ENCODE measurements around the gene PKP3.
"Not testable (repeated sequence)": the region's sequence is repeated elsewhere in the genome, so short reads cannot be mapped to it uniquely, and the experiment has no call there.

Gene PKP3

DNA sequence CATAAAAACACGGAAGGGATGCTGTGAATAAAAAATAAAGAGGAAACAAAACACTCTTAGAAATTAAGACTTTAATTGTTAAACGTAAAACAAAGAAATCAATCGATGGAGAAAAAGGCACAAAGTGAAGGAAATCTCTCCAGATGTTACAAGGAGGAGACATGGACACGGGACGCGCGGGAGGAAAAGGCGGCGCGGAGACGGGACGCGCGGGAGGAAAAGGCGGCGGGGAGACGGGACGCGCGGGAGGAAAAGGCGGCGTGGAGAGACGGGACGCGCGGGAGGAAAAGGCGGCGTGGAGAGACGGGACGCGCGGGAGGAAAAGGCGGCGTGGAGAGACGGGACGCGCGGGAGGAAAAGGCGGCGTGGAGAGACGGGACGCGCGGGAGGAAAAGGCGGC lies 30.8 kb downstream of the PKP3 start:
- in situ Hi-C loops (cut with HindIII; ENCODE audit: low sequenced_read_pairs), result not testable (repeated sequence)

DNA sequence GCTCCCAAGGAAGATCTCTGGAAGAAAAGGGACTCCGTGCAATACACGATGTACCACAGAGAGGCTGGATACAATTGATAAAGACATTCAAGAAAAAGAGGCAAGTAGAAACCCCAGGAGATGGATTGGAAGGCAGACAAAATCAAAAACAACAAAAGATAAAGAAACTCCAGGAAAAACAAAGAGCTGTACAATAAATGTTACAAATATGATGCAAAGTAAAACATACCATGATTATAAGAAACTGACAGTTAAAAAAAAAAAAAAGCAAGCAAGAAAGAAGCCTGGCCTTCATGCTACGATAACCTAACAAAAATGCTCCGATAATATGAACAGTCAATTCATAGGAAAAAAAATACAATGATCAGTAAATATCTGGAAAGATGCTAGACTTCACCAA lies 31.3 kb downstream of the PKP3 start:
- in situ Hi-C loops (cut with HindIII; ENCODE audit: low sequenced_read_pairs), result no loop called here

DNA sequence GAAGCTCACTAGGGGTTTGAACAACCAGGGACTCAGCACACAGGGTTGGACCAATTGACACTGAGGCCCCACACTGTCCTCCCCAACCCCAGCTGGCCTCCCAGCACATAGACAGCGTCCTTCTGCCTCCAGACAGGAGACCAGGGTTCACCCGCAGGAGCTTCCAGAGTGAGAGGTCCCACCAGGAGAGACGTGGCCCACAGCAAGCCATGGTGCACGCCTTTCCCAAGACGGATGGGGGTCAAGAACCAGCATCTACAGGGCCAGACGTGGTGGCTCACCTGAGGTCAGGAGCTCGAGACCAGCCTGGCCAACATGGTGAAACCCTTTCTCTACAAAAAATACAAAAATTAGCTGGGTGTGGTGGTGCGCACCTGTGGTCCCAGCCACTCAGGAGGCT lies 32.8 kb downstream of the PKP3 start:
- in situ Hi-C loops (cut with HindIII; ENCODE audit: low sequenced_read_pairs), result no loop called here

DNA sequence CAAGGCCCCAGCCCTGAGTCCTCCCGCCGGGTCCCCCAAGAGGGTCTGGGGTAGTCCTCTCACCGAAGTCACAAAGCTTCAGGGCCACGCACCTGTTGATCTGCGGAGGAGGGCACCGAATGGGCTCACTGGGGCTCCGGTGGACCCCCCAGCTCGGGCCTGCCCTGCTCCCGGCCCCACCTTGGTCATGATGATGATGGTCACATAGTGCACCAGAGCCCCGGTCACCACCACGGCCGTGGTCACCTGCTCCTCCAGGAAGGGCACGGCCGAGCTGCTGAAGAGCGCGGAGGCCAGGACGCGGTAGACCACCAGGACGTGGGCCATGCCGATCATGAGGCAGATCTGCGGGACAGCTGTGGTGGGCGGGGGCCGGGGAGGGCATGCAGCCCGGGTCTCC lies 34.3 kb downstream of the PKP3 start:
- in situ Hi-C loops (cut with HindIII; ENCODE audit: low sequenced_read_pairs), result no loop called here

DNA sequence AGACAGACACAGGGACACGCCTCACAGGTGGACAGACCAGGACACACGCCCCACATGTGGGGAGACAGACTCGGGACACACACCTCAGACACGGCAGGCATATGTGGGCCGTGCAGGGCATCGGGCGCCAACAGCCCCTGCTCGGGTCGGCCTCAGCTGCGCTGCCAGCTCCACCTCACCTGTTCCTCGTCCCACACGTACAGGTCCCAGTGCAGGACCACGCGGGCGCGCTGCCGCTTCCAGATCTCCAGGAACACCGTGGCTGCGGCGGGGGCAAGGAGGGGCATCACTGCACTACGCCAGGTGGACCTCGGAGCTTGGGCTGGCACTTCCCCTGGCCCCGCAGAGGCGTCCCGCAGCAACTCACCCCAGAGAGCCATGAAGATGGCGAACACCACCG lies 35.4 kb downstream of the PKP3 start:
- in situ Hi-C loops (cut with HindIII; ENCODE audit: low sequenced_read_pairs), result no loop called here

DNA sequence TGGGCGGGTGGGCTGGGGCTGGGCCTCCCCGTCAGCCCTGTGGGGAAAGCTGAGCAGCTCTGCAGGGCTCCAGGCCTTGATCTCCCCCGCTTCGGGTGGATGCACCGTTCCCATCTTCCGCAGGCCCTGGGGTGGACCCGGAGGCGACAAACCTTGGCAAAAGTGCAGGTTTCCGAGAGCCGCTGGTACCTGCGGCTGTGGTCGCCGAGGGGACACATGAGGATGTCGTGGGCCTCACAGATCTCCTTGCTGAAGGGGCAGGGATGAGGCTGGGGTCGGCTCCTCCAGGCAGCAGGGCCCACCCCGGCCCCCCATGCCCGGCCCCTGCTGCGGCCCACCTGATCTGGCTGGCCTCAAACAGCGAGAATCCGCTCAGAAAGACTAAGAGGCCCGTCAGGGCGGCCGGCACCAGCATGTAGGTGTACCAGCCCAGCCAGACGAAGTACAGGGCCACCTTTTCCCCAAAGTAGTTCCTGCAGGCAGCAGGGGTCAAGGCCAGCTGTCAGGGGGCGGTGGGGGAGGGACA lies 36.0 kb downstream of the PKP3 start:
- in situ Hi-C loops (cut with HindIII; ENCODE audit: low sequenced_read_pairs), result no loop called here

DNA sequence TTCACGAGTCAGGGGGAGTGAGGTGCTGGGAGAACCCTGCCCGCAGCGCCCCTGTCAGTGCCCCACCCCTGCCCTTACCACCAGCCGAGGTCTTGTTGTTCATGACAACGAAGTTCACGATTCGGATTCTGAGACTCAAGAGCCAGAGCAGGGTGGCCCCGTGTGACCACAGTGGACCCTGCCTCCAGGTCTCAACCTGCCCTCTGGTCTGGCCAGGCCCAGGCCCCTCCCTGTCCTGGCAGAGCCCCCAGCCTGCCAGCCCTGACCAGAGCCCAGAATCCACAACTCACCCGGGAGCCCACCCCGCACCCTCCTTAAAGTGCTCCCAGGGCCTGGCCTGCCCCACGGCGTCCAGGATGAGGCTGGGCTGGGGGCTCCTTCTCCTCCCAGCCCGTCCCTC lies 37.9 kb downstream of the PKP3 start:
- in situ Hi-C loops (cut with HindIII; ENCODE audit: low sequenced_read_pairs), result no loop called here

DNA sequence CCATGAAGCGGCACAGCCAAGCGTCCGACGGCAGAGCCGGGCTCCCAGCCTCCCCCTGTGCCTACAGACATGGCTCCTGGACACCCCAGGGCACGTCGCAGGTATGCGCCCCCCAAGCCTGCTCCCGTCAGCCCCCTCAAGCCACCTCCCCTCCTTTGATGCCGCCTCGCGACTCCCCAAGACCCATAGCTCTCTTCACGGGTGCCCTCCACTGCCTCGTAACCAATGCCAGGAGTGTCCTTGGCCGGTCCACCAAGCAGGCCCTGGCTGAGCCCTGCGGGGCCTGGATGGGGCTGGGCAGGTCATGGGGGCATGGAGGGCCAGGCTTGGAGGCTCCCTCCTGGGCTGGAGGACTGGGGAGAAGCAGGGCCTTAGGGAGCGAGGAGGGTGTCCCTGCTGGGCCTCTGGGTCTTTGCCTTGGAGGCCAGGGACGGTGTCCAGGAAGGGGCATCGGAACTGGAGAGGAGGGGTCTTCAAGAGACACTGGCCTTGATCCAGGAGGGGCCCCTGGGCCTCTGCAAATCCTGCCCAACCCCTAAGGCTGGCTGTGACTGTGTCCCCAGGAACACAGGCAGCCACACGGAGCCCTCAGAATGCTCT lies 38.6 kb downstream of the PKP3 start:
- in situ Hi-C loops (cut with HindIII; ENCODE audit: low sequenced_read_pairs), result no loop called here

DNA sequence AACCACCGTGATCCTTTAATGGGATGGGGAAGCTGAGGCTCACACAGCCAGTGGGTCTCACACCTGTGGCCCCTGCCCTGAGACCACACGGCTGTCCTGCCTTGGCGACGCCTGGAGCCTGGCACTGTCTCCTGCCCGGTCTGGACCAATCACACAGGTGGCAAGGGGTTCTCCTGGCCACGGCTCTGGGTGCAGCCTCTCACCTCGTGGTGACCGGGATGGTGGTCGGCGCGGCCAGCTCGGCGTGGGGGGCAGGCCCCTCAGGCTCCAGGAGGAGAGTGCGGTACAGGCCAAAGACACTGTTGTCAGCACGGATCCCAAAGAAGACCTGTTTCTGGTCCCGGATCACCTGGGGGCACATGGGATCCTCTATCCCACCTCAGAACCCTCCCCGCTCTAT lies 39.1 kb downstream of the PKP3 start:
- in situ Hi-C loops (cut with HindIII; ENCODE audit: low sequenced_read_pairs), result no loop called here

DNA sequence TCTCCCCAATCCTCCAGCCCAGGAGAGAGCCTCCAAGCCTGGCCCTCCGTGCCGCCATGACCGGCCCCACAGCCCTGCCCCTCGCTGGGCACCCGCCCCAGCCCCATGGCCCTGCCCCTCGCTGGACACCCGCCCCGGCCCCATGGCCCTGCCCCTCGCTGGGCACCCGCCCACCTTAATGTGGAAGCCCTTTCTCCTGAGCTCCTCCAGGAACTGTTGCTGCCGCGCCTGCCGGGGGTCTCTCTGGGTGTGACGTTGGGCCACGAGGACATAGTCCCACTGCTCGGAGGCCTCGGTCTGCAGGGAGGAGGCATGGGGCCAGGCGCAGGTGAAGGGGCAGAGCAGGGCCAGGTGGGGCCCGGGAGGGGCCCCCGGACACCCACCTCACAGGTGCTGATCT lies 39.6 kb downstream of the PKP3 start:
- in situ Hi-C loops (cut with HindIII; ENCODE audit: low sequenced_read_pairs), result no loop called here

DNA sequence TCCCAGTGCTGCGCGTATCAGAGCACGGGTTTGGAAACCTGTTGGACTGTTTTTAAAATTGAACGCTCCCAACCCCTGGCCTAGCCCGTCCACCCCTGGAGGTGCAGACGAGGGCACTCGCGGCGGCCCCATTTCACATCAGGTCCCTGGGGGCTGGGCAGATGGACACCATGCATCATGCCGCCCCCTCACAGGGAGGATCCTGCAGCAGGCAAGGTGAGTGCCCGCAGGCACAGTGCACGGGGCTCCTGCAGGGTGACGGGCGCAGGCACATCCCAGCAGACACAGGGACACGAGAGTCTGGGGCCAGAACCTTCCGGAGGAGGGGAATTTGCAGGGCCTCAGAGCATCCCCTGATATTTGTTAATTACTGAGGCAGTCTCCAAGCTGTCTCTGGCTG lies 40.5 kb downstream of the PKP3 start:
- in situ Hi-C loops (cut with HindIII; ENCODE audit: low sequenced_read_pairs), result no loop called here

DNA sequence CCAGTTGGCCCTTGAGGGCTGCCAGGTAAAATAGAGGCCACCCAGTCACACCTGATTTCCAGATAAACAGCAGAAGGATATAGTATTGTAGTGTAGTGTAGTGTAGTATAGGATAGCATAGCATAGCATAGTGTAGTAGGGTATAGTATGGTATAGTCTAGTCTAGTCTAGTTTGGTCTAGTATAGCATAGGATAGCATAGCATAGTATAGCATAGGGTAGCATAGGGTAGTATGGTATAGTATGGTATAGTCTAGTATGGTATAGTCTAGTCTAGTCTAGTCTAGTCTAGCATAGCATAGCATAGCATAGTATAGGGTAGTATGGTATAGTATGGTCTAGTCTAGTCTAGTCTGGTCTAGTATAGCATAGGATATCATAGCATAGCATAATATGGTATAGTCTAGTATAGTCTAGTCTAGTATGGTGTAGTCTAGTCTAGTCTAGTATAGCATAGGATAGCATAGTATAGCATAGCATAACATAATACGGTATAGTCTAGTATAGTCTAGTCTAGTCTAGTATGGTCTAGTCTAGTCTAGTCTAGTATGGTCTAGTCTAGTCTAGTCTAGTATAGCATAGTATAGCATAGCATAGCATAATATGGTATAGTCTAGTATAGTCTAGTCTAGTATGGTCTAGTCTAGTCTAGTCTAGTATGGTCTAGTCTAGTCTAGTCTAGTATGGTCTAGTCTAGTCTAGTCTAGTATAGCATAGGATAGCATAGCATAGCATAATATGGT lies 41.2 kb downstream of the PKP3 start:
- in situ Hi-C loops (cut with HindIII; ENCODE audit: low sequenced_read_pairs), result not testable (repeated sequence)

DNA sequence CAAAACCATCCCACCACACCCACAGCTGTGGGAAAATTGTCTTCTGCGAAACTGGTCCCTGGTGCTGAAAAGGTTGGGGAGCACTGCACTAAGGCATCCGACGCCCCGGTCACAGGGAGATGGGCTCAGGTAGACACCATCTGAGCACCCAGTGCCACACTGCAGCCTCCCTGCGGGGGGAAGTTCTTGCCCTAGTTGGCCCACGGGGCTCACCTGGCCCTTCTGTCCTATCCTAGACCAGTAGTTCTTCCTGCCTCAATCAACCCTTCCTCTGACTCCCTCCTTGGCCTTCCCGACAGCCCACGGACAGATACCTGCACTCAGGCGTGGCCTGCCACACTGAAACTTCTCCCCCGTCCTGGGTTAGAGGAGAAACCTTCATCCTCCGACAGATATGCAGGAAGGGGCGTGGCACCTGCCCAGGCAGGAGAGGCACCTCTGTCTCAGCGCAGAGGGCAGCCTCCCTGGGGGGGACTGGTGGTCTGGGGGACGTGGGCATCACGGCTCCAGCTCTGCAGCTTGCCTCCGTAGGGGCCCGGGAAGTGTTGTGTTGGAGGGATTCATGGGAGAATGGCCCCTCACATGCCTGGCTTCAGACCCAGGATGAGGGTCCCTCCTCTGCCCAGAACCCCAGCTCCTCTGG lies 43.3 kb downstream of the PKP3 start:
- in situ Hi-C loops (cut with HindIII; ENCODE audit: low sequenced_read_pairs), result no loop called here

DNA sequence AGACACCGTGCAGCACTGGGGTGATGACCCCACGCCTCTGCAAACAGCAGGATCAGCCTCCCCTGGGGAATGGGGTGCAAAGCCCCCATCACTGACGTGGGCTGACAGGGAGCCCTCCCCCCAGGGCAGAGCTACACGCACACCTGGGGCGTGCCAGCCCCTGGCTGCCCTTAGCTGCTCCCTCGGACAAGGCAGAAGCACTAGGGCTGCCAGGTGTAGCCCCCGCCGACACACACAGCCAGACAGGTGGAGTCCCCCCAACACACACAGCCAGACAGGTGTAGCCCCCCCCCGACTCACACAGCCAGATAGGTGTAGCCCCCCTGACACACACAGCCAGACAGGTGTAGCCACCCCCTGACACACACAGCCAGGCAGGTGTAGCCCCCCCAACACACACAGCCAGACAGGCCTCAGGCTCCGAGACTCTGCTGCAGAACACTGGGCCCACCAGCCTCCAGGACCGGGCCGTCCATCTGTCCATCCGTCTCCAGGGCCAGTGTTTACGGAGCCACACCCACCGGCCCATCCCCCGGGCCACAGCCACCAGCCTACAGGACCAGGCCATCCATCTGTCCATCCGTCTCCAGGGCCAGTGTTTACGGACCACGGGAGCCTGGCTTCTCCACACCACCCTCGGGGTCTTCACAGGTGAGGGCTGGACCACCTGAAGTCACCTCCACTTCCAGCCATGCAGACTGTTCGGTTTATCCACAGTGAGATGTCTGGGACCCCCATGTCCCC lies 44.3 kb downstream of the PKP3 start:
- in situ Hi-C loops (cut with HindIII; ENCODE audit: low sequenced_read_pairs), result no loop called here

DNA sequence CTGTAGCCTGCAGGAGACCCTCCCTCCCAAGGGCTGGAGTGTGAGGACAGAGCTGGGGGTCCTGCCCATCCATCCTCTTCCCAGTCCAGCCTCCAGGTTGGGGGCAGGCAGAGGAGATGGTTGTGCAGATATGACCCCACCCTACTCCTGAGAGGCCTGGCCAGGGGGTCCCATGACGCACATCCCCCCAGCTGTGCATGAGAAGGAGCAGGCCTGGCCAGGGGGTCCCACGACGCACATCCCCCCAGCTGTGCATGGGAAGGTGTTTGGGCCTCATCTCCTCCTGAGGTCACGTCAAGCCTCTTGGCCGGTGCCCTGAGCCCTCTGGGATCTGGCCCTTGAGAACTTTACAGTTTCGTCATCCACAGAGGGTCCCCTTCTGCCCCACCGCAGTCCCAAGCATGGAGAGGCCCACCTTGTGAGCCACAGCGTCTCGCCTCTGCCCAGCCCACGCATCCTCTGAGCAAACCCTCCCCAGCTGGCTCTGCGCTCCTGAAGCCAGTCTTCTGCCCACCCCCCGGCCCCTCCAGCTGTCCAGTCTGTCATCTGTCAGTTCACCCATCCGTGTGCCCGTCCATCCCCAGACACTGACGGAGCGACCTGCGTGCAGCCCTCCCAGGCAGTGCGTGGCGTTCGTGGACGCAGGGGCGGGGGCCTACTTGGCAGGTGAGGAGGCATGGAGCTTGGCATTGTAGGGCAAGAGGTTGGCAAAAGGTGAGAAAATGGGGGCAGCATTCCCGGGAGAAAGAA lies 45.5 kb downstream of the PKP3 start:
- in situ Hi-C loops (cut with HindIII; ENCODE audit: low sequenced_read_pairs), result no loop called here

DNA sequence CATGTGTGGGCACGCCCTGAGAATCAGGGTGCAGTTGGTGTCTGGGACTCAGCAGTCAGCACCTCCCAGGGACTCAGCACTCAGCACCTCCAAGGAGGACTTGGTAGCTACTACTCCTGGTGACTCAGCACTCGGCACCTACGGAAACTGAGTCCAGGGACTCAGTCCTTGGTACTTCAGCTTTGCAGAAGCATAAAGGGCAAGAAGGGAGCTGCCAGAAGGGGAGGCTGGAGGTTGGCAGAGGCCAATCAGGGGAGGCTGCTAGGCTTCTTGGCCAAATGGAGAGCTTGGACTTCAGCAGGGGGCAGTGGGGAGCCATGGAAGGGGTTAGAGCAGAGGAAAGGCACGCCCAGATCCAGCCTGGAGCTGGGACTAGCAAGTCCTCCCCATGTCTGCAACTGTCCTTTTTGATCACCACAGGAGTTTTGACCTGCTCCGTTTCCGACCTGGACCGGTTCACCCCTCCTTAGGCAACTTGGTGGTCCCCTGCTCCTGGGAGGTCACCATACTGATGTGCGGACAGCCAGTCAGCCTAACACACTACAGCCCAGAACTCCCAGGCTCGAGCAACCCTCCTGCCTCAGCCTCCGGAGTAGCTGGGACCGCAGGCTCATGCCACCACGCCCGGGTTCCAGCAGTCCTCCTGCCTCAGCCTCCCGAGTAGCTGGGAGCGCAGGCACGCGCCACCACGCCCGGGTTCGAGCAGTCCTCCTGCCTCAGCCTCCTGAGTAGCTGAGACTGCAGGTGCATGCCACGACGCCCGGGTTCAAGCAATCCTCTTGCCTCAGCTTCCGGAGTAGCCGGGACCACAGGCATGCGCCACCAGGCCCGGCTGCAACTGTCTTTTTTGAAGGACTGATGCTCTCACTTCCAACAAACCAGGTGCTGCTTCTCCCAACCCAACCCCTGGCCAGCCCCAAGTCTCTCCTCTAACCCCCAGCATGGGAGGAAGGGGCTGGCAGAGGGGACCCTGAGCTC lies 46.3 kb downstream of the PKP3 start:
- in situ Hi-C loops (cut with HindIII; ENCODE audit: low sequenced_read_pairs), result no loop called here

DNA sequence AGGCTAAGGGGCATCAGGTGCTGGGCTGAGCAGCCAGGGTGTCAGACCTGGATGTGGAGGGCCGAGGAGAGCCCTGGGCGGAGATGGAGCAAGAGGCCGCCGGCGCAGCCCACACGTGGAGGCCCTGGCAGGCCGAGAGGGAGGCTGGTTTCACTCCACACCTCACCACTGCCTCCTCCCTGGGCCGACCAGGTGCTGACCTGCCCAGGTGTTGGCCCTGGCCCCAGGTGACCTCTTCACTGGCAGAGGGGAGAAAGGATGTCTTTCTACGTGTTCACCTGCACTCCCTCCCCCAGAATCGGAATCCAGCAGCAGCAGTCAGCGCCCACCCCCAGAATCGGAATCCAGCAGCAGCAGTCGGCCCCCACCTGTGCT lies 47.0 kb downstream of the PKP3 start:
- in situ Hi-C loops (cut with HindIII; ENCODE audit: low sequenced_read_pairs), result no loop called here

DNA sequence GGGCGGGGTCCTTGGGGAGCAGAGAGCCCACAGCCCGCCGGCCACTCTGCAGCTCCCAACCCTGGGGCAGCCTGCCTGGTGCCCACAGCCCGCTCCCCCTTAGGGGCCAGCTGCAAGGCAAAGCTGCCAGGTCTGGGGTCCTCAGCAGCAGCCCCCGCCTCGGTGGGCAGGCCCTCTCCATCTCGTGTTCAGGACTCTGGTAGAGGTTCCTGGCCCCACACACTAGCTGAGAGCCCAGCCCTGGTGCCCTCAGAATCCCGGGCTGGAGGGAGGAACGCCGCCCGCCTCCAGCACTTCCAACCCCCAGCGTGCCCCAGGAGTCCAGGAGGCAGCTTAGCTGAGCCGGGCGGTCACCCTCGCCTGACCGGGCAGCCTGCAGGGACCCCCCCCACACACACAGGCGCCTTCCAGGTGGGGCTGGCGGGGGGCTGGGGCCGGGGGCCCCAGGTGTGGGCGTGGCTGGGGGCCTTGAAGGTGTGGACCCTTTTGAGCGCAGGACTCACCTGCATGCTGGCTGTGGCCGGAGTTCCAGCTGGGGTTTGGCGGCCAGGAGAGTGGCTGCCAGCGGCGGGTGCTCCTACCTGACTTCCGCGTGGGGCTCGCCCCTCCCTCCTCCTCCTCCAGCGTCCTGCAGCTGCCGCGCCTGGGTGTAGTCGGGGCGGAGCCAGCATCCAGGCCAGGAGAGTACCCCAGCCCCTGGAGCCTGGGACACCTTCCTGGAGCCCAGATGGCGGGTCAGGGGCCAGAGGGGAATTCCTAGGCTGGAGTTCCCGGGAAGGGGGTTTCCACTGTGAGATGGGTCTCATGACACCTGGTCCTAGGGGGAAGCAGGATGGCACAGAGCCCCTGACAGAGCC lies 47.6 kb downstream of the PKP3 start, which contains the start of gene ANO9:
Gene ANO9, minus strand, starts transcription at position 594 of the 857 bp plus-strand sequence. Its CDS starts 85 bp downstream, at position 509.
- in situ Hi-C loops (cut with HindIII; ENCODE audit: low sequenced_read_pairs), result no loop called here

All from DLD1 (cell line).